ENCODE data around the gene ANKS1B.

DNA sequence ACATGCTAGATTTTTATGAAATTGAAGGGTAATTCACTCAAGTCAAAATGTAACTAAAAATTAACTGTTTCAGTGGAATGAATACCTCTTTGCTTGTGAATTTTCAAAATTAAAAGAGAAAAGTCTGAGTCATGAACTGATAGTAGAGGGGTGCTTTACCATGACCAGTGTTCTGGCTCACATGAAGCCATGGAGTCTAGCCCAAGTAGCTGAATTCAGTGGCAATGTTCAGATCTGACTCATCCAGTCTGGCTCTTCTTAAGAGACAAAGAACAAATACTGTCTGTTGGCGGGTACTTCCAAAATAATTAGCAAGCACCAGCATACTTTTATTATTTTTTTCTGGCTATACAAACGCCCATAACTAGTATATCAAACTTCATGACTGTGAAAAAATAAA lies 703.5 kb downstream of the ANKS1B start:
- TF ChIP-seq, protein P1, sequence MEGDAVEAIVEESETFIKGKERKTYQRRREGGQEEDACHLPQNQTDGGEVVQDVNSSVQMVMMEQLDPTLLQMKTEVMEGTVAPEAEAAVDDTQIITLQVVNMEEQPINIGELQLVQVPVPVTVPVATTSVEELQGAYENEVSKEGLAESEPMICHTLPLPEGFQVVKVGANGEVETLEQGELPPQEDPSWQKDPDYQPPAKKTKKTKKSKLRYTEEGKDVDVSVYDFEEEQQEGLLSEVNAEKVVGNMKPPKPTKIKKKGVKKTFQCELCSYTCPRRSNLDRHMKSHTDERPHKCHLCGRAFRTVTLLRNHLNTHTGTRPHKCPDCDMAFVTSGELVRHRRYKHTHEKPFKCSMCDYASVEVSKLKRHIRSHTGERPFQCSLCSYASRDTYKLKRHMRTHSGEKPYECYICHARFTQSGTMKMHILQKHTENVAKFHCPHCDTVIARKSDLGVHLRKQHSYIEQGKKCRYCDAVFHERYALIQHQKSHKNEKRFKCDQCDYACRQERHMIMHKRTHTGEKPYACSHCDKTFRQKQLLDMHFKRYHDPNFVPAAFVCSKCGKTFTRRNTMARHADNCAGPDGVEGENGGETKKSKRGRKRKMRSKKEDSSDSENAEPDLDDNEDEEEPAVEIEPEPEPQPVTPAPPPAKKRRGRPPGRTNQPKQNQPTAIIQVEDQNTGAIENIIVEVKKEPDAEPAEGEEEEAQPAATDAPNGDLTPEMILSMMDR (IDR thresholded peaks at IDR 0.05) = no peak
- TF ChIP-seq POLR2A (IDR thresholded peaks at IDR 0.05) = no peak
